IPS-18c (cell line): ENCODE measurements around the gene SLC16A8.

Source experiments
- H3K4me3 ChIP-seq: 2 replicates; pipeline ENCODE4 v1.7.0; 2013; ENCODE audit warnings: low read depth, mild to moderate bottlenecking, low read length, moderate library complexity; ENCODE audit not compliant: insufficient read depth
- H3K9me3 ChIP-seq: one replicate; pipeline ENCODE4 v1.6.1; 2013; ENCODE audit warnings: mild to moderate bottlenecking, low read length, moderate library complexity; ENCODE audit not compliant: control insufficient read depth, insufficient read depth

SLC16A8 gene

GRCh38 chr22:38098410-38099249 is 14.6 kb upstream of the SLC16A8 start:
- no peaks in the 10 kb centered on the region for H3K9me3 ChIP-seq
- H3K4me3 ChIP-seq = no peak overlapping the region

GRCh38 chr22:38097557-38098409 is 13.8 kb upstream of the SLC16A8 start:
- Histone ChIP-seq H3K4me3 (peak overlapping the region; percentile 56), H3K9me3 (no peaks in the 10 kb centered on the region)

GRCh38 chr22:38097058-38097457 is 13.1 kb upstream of the SLC16A8 start:
- Histone ChIP-seq H3K9me3 (no peaks in the 10 kb centered on the region), H3K4me3 (peak overlapping the region; percentile 56)

GRCh38 chr22:38089474-38089851 is 5.5 kb upstream of the SLC16A8 start:
- H3K9me3 ChIP-seq = no peaks in the 10 kb centered on the region
- peak overlapping the region; percentile 28; the same call in 1 of the 2 replicates for H3K4me3 ChIP-seq

GRCh38 chr22:38088629-38089473 is 4.9 kb upstream of the SLC16A8 start:
- H3K9me3 ChIP-seq = no peaks in the 10 kb centered on the region
- peak overlapping the region; percentile 34; the same call in 1 of the 2 replicates for H3K4me3 ChIP-seq

GRCh38 chr22:38087855-38088254 is 3.9 kb upstream of the SLC16A8 start:
- Histone ChIP-seq H3K9me3 (no peaks in the 10 kb centered on the region), H3K4me3 (no peak overlapping the region)

- Histone ChIP-seq H3K4me3 (no peak overlapping the region), H3K9me3 (no peaks in the 10 kb centered on the region)
Observed at GRCh38 chr22:38086942-38087341, 3.0 kb upstream of the SLC16A8 start.

- 0 out of 2 replicates have a peak overlapping the region, but pooled peaks have one; percentile 9 for H3K4me3 ChIP-seq
- H3K9me3 ChIP-seq = peaks cover 1% of the 10 kb centered on the region
Observed at GRCh38 chr22:38086001-38086845, 2.2 kb upstream of the SLC16A8 start.

GRCh38 chr22:38085501-38085900 is 1.5 kb upstream of the SLC16A8 start:
- Histone ChIP-seq H3K4me3 (no peak overlapping the region), H3K9me3 (peaks cover 2% of the 10 kb centered on the region)

- H3K9me3 ChIP-seq = peaks cover 2% of the 10 kb centered on the region
- no peak overlapping the region for H3K4me3 ChIP-seq
Observed at GRCh38 chr22:38085056-38085455, 1.1 kb upstream of the SLC16A8 start.

- Histone ChIP-seq H3K4me3 (no peak overlapping the region), H3K9me3 (peaks cover 2% of the 10 kb centered on the region)
Observed at GRCh38 chr22:38082986-38083710, 836 bp downstream of the SLC16A8 start.

- Histone ChIP-seq H3K9me3 (peaks cover 2% of the 10 kb centered on the region), H3K4me3 (no peak overlapping the region)
Observed at GRCh38 chr22:38081941-38082828, 1.8 kb downstream of the SLC16A8 start.

GRCh38 chr22:38081636-38081940 is 2.4 kb downstream of the SLC16A8 start:
- H3K9me3 ChIP-seq = peaks cover 2% of the 10 kb centered on the region
- H3K4me3 ChIP-seq = no peak overlapping the region

- H3K4me3 ChIP-seq = 0 out of 2 replicates have a peak overlapping the region, but pooled peaks have one; percentile 20
- peaks cover 2% of the 10 kb centered on the region for H3K9me3 ChIP-seq
Observed at GRCh38 chr22:38080850-38081635, 2.9 kb downstream of the SLC16A8 start.
